ENCODE results near the gene OGFR. TPM values are rescaled to one million over a fixed set of nuclear protein-coding genes. Genes with fewer than 3 reads are reported as not detected.

OGFR gene
- total and polyA plus RNA-seq, 2 donors (not counting 1 experiment from before 2014, with no cell fraction given) = 71.7 to 102 TPM

DNA sequence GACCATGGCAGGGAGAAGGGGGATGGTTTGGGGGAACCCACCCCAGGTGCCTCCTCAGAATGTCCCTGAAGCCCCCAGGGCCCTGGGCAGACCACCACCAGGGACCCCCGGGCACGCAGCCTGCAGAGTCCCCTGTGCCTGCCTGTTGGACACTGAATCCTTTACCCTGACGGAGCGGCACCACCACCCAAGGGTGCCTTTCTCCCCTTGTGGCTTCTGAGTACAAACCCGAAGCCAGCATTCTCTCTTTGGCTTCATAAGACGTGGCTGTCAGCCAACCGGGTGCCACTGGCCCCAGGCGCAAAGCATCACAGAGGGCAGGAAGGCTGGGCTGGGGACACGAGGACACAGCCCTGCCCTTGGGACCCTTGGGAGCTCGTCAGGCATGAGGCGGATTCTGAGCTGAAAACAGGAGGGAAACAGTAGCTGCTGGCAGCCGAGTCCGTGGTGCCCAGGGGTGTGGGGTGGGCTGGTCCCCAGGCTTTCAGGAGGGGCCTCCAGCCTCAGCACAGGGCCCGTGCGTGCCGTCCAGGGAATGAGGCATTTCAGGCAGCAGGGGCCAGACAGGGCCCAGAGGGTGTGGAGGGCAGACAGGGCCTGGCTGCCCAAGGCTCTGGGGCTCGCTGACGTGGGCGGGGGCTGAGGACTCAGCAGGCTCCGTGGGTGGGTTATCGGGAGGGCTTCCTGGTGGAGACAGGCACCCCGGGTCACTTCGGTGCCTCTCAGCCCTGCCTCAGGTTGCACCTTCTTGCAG, 15.8 kb downstream of the OGFR start:
- H3K9me3 Mint-ChIP-seq (ENCODE audit: insufficient read depth) = no peaks in the 10 kb centered on the region
- no peak overlapping the region for H3K27ac Mint-ChIP-seq
- Histone ChIP-seq H3K79me2 (ENCODE audit: control insufficient read depth, insufficient read depth, low read length) (no peaks in the 10 kb centered on the region), H3K4me2 (replicated peaks; ENCODE audit: low read depth, low read length, poor library complexity, severe bottlenecking) (no peak overlapping the region), H3K4me3 (ENCODE audit: control extremely low read depth in 1 of 5, extremely low read depth in 1 of 5, insufficient read depth in 1 of 5, low read depth in 2 of 5, low read length in 4 of 5) (no peak overlapping the region), H3K36me3 (replicated peaks in 1 of 2; ENCODE audit: control extremely low read depth in 1 of 2, control insufficient read depth in 1 of 2, extremely low read depth in 1 of 2, insufficient read depth in 2 of 2, low read length in 1 of 2) (no peaks in the 10 kb centered on the region), H3K9me3 (ENCODE audit: control extremely low read depth in 1 of 3, control insufficient read depth in 2 of 3, insufficient read depth in 1 of 3, low read length in 2 of 3) (peaks cover 0 to 16% (median 0%) of the 10 kb centered on the region in 3 donors), H3K9ac (ENCODE audit: low read length) (no peak overlapping the region), H4K20me1 (ENCODE audit: control insufficient read depth, insufficient read depth, low read length, poor library complexity, severe bottlenecking) (peaks cover 13% of the 10 kb centered on the region), H3K4me1 (ENCODE audit: control insufficient read depth in 2 of 2, insufficient read depth in 2 of 2, low read length in 2 of 2) (peaks cover 25% of the 10 kb centered on the region in 2 donors), H2AFZ (ENCODE audit: insufficient read depth, low read depth, low read length, poor library complexity, severe bottlenecking) (no peak overlapping the region), H3K27me3 (replicated peaks in 1 of 4; ENCODE audit: control extremely low read depth in 1 of 4, control insufficient read depth in 3 of 4, insufficient read depth in 4 of 4, low read length in 3 of 4) (peaks cover 0 to 44% (median 25%) of the 10 kb centered on the region in 4 experiments), H3K27ac (ENCODE audit: low read length in 2 of 2) (no peak overlapping the region)
- WGBS (ENCODE audit: insufficient coverage) = 85% methylated on average over 23 of the region's 23 CpGs
- TF ChIP-seq EZH2 (IDR thresholded peaks at IDR 0.05; ENCODE audit: borderline replicate concordance, insufficient read depth, low read depth, low read length, poor library complexity, severe bottlenecking) = no peak
- TF ChIP-seq, protein P1, sequence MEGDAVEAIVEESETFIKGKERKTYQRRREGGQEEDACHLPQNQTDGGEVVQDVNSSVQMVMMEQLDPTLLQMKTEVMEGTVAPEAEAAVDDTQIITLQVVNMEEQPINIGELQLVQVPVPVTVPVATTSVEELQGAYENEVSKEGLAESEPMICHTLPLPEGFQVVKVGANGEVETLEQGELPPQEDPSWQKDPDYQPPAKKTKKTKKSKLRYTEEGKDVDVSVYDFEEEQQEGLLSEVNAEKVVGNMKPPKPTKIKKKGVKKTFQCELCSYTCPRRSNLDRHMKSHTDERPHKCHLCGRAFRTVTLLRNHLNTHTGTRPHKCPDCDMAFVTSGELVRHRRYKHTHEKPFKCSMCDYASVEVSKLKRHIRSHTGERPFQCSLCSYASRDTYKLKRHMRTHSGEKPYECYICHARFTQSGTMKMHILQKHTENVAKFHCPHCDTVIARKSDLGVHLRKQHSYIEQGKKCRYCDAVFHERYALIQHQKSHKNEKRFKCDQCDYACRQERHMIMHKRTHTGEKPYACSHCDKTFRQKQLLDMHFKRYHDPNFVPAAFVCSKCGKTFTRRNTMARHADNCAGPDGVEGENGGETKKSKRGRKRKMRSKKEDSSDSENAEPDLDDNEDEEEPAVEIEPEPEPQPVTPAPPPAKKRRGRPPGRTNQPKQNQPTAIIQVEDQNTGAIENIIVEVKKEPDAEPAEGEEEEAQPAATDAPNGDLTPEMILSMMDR (IDR thresholded peaks at IDR 0.05) = no peak
- H3K4me1 Mint-ChIP-seq = peaks cover 19% of the 10 kb centered on the region
- POLR2A ChIA-PET = no interaction called here
- CTCF ChIA-PET = interaction anchor here (1.9 kb wide), 1 partner anchor 12 kb away, joined by 4 read pairs; no protein-coding TSS in a partner anchor
- intact Hi-C loops (cut with micrococcal nuclease) = no loop called here
- DNase-seq = no peak
- no peak overlapping the region for H3K4me3 Mint-ChIP-seq
- peaks cover 12% of the 10 kb centered on the region for H3K27me3 Mint-ChIP-seq
- no peak for ATAC-seq (ENCODE audit: low read depth)

Data from B cell (primary cell).